ENCODE measurements around the gene HIPK1.

DNA sequence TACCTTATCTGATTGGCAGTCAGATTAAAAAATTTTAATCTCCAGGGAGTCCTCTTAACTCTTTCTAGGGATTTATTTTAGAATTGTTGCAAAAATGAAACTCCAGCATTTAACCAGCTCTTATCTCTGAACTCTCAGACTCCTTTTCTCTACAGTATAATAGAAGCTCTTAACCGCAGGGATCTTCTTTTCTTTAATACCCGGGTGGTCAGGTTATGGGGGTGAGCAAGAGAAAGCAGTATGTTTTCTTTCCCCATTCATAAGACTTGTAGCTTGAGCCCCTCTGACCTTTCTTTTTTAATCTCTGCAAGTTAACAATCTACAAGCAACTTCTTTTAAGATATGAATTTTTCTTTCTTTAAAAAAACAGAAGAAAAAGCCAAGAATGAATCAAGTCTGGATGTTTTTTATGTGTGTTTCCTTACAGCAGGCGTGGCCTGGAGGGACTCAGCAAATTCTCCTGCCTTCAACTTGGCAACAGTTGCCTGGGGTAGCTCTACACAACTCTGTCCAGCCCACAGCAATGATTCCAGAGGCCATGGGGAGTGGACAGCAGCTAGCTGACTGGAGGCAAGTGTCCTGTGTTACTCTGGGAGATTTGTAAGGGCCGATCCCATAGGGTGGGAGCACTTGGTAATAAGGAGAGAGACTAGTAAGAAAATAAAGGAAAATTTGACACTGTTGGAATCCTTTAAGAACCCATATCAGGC lies 36.7 kb downstream of the HIPK1 start:
- TF ChIP-seq, protein P1, sequence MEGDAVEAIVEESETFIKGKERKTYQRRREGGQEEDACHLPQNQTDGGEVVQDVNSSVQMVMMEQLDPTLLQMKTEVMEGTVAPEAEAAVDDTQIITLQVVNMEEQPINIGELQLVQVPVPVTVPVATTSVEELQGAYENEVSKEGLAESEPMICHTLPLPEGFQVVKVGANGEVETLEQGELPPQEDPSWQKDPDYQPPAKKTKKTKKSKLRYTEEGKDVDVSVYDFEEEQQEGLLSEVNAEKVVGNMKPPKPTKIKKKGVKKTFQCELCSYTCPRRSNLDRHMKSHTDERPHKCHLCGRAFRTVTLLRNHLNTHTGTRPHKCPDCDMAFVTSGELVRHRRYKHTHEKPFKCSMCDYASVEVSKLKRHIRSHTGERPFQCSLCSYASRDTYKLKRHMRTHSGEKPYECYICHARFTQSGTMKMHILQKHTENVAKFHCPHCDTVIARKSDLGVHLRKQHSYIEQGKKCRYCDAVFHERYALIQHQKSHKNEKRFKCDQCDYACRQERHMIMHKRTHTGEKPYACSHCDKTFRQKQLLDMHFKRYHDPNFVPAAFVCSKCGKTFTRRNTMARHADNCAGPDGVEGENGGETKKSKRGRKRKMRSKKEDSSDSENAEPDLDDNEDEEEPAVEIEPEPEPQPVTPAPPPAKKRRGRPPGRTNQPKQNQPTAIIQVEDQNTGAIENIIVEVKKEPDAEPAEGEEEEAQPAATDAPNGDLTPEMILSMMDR (IDR thresholded peaks at IDR 0.05), result no peak
- no peak for TF ChIP-seq POLR2A (IDR thresholded peaks at IDR 0.05)

Measured in testis (tissue), 2 donors.